H7 (cell line): Measurements from ENCODE around the gene ARHGAP21. TPM values are rescaled to one million over a fixed set of nuclear protein-coding genes. Genes with fewer than 3 reads are reported as not detected.

Experiments used
- DNase-seq: peaks from one replicate; pipeline ENCODE4 v3.0.0; 2012
- H3K27me3 ChIP-seq: 2 replicates; pipeline ENCODE4 v1.6.0; 2011; ENCODE audit warnings: mild to moderate bottlenecking, low read length; ENCODE audit not compliant: control insufficient read depth, insufficient read depth
- H3K36me3 ChIP-seq: replicated peaks from 2 replicates; pipeline ENCODE4 v1.5.1; 2011; ENCODE audit warnings: low read length; ENCODE audit not compliant: control insufficient read depth, insufficient read depth
- H3K4me3 ChIP-seq: 2 replicates; pipeline ENCODE4 v1.5.1; 2011; ENCODE audit warnings: low read depth, mild to moderate bottlenecking, control low read depth, low read length, moderate library complexity; ENCODE audit not compliant: insufficient read depth
- total RNA-seq: library from RNA; depleted of rRNA; stranded (reverse); fragments of >200 nt; shearing (Covaris generic); gene quantifications from 2 replicates; pipeline ENCODE4 v1.2.3, GENCODE V29; 2014

Gene ARHGAP21
- total RNA-seq, 1 experiment from 2014 or later, result 31.5 TPM

DNA sequence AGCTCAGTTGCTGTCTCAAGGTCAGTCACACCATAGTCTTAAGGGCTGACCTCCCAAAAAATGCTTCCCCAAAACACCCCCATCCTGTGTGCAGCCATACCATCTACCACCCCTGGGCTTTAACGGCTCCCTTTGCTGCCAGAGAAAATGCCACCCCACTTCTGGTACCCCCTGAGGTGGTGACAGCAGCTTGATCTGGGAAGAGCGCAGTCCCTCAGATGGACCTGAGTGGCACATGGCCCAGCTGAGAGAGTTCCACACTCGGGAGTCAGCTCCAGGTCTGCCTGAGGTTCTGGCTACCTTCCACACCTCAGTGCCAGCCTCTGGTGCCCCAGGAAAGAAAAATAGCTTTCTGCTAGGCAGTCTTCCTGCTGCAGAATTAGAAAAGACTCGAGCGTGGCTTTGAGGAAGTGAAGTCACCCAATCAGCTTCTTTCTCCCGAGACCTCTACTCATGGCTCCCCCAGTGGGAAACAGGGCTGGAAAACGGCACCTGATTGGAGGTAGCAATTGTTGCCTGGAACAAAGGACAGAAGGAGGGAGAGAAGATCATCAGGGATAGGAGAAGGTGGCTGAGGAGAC, 151.7 kb downstream of the ARHGAP21 start:
- DNase-seq, result no peak
- no peaks in the 10 kb centered on the region for H3K27me3 ChIP-seq

DNA sequence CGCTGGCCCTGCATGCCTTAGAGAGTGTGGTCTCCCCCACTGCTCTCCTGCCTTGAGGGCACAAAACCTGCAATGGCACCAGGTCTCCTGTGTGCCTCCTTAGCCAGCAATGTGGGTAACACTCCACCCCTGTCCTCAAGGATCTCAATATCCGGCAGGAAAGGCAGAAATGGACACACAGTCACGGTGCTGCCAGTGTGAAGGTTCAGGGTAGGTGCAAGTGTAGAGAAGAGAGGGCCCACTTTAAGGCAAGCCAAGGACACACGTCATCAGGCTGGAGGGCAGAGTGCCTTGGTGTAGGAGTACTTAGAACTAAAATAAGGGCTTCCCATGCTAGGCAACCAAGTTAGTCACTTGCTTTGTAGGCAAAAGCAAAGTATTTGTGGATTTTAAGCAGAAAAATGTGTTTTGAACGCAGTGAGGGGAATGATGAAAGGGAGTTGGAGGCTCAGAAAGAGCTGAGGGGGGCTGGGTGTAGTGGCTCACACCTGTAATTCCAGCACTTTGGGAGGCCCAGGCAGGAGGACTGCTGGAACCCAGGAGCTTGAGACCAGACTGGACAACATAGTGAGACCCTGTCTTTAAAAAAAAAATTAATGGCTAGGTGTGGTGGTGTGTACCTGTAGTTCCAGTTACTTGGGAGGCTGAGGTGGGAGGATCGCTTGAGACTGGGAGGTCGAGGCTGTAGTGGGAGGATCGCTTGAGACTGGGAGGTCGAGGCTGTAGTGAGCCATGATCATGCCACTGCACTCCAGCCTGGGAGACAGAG, 152.8 kb downstream of the ARHGAP21 start:
- Histone ChIP-seq H3K4me3 (no peak overlapping the region), H3K36me3 (no peaks in the 10 kb centered on the region), H3K27me3 (no peaks in the 10 kb centered on the region)
- no peak for DNase-seq

More for the DNA sequence above, 151.7 kb downstream of the ARHGAP21 start:
- H3K36me3 ChIP-seq, result no peaks in the 10 kb centered on the region
- H3K4me3 ChIP-seq, result no peak overlapping the region

DNA sequence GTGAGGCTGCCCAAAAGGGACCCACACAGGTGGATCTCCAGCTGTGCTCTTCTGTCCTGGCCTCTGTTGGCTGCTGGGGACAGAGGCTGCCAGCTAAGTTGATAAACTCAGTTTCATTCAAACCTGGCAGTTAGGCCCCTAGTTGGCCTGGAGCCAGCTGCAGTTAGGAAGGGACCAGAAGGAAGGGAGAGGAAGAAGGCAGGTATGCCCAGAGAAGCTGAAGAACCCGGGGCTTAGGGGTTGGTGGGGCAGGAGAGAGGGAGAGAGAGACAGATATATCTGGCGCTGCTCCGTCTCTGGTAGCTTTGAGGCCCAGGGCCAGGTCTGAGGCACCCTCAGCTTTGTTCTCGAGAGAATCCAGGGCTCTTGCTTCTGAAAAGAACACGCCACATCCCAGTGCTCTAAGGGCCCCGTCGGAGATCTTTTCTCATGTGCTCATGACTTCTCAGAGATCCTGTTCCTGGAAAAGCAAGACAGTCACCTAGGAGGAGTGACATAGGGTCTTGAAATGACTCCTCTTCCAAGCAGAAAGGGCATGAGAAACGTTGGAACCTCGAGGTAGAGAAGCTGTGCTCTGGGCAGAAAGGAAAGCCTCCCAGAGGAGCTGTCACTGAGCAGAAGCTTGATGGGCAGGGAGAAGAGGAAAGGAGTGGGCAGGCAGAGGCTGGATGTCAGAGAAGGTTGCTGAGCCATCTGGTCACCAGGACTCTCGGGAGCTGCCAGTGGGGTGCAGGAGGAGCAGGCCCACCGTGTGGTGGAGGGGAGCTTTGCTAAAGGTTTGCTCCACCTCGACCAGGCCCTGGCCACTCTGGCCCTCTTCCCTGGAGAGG, 153.6 kb downstream of the ARHGAP21 start:
- Histone ChIP-seq H3K4me3 (no peak overlapping the region), H3K27me3 (no peaks in the 10 kb centered on the region), H3K36me3 (no peaks in the 10 kb centered on the region)
- no peak for DNase-seq

DNA sequence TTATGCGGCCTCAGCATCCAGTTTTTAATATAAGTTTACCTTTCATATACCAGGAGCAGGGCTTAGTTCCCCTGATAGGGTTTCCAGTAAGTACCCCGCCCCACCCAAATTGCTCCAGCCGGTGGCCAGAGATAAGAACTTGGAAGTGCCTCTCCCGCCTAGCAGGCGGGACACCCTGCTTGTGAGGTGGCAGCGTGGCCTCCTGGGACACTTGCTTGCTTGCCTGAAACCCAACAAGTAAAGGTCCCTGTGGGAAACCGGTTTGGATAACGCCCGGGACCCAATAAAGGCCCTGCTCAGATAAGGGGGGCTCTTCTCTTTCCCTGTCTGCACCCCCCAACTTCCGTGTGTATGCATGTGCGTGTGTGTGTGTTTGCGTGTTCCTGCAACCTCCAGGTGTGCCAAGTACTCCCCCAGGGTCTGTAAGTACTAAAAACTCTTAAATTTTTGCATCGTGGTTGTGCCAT, 154.3 kb downstream of the ARHGAP21 start:
- Histone ChIP-seq H3K27me3 (no peaks in the 10 kb centered on the region), H3K36me3 (no peaks in the 10 kb centered on the region), H3K4me3 (no peak overlapping the region)
- DNase-seq, result no peak

DNA sequence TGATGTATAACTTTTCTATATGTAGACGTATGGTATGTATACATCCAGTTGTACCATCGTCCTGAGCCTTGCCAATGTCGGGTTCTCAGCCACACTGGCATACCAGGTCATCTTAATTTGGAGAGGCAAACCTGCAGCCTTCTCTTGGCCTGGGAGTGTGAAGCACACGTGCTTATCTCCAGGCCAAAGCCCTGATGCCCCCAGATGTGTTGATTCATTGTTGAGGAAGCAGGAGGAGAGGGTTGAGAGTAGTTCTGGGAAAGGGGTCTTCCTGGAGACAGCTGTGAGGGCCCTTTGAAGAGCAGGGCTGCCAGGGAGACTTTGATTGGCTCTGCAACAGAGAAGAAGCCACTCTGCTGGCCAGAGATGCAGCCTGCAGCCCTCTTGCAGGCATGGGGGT, 155.6 kb downstream of the ARHGAP21 start:
- Histone ChIP-seq H3K36me3 (no peaks in the 10 kb centered on the region), H3K27me3 (no peaks in the 10 kb centered on the region), H3K4me3 (no peak overlapping the region)
- no peak for DNase-seq

DNA sequence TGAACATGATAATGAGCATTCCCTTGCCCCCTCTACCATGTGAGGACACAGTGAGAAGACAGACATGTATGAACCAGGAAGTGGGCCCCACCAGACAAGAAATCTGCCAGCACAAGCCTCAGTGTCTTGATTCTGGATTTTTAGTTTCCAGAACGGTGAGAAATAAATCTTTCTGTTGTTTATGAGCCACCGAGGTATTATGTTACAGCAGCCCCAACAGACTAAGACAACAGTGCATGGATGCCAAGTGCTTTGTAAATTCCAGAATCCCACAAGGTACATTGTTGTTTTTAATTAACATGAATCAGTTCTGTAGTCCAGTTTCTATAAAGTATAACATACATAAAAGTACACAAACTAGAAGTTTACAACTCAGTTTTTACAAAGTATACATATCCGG, 162.2 kb downstream of the ARHGAP21 start:
- H3K4me3 ChIP-seq, result no peak overlapping the region
- no peak for DNase-seq
- H3K27me3 ChIP-seq, result no peaks in the 10 kb centered on the region
- no peaks in the 10 kb centered on the region for H3K36me3 ChIP-seq

DNA sequence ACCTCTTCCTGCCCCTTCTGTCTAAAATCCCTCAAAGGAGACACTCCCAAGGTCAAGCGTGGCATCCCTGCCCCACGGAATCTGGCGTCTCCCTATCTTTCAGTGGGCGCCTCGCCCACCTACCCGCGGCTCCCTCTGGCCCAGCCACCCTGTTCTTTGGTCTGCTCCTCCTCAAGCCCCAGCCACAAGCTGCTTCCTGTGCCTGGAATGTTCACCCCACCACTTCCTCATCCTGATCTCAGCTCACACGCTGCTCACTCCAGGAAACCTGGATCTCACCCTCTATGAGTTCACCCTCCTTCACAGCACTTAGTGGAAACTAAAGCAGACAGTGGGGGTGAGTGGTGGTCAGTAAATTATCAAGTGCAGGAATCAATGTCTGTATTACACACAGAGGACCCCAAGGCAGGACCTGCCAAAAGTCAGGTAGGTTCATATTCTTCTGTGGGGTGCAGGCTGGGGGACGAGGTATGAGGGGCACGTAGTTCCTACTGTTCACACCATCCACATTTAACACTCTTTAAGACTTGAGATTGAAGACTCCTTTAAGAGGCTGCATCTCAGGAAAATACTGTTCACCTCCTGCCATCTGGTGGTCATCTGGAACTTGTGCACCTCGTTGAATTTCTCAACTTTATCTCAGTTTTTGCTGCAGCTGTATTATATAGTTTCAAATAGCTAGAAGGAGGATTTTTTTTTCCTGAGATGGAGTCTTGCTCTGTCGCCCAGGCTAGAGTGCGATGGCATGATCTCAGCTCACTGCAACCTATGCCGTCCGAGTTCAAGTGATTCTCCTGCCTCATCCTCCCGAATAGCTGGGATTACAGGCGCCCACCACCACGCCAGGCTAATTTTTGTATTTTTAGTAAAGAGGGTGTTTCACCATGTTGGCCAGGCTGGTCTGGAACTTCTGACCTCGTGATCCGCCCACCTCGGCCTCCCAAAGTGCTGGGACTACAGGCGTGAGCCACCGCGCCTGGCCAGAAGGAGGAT, 166.6 kb downstream of the ARHGAP21 start:
- H3K36me3 ChIP-seq, result no peaks in the 10 kb centered on the region
- peak; percentile 62 for DNase-seq
- H3K4me3 ChIP-seq, result no peak overlapping the region
- no peaks in the 10 kb centered on the region for H3K27me3 ChIP-seq

DNA sequence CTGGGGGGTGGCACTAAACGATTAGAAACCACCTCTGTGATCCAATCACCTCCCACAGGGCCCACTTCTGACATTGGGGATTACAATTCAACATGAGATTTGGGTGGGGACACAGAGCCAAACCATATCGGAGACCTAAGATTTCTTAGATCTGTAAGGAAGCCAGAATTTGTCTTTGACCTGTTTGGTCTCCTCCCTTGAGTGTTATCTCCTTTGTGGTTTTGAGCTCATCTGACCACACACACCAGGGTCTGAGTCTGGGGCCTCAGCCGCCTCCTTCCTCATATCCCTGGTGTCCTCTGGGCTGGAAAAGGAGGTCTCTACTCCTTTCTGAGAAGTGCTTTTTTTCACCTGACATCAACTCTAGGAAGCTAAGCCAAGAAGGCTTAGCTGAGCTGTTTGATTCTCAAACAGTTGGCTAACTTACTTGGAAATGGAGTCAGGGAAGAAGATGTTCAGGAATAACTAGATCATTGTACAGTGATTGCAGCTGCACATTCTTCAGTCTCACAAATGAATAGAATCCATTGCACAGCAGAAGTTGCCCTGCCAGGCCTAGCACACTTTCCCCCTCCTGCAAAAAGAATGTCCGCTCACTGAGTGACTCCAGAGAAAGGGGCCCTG, 167.4 kb downstream of the ARHGAP21 start:
- no peak for DNase-seq
- H3K27me3 ChIP-seq, result no peaks in the 10 kb centered on the region
- H3K4me3 ChIP-seq, result no peak overlapping the region
- H3K36me3 ChIP-seq, result no peaks in the 10 kb centered on the region

DNA sequence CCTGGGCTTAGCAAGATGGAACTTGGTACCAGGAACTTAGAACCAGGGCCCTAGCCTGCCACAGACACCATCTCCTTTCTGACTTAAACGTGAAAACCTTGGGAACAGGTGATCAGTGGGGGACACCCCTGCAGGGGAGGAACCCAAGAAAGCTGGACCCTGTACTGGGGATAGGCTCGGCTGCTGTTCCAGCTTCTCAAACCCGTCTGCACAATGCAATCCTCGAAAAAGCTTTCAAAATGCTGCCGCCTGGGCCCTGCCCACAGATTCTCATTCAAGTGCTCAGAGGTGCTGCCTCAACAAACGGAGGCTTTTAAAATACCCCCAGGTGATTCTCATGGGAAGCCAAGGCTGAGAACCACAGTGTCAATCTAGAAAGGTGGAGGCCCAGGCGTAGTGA, 169.7 kb downstream of the ARHGAP21 start:
- DNase-seq, result no peak
- H3K27me3 ChIP-seq, result no peaks in the 10 kb centered on the region
- H3K4me3 ChIP-seq, result no peak overlapping the region
- H3K36me3 ChIP-seq, result no peaks in the 10 kb centered on the region

DNA sequence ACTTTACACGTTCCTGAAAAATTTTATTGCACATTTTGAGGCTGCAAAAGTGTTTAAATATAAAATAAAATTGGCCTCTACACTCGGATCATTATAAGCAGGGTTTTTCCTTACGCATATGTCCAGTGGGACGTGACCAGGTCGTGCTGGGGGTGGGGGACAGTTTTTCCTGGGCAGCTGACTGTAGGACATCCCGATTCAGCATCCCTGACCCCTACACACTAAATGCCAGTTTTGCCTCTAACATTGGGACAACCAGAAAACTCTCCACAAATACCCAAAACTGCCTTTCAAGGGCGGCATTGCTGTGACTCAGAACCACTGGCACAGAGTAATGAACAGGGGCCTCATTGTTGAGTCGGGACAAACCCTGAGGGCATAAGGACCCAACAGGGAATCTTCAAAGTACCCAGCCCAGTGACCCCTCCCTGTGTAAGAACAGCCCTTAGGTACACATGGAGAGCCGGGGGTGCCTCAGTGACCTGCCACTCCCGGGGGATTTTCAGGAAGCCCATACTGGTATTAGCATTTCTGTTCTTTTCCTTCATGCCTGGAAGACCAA, 170.6 kb downstream of the ARHGAP21 start:
- H3K4me3 ChIP-seq, result no peak overlapping the region

DNA sequence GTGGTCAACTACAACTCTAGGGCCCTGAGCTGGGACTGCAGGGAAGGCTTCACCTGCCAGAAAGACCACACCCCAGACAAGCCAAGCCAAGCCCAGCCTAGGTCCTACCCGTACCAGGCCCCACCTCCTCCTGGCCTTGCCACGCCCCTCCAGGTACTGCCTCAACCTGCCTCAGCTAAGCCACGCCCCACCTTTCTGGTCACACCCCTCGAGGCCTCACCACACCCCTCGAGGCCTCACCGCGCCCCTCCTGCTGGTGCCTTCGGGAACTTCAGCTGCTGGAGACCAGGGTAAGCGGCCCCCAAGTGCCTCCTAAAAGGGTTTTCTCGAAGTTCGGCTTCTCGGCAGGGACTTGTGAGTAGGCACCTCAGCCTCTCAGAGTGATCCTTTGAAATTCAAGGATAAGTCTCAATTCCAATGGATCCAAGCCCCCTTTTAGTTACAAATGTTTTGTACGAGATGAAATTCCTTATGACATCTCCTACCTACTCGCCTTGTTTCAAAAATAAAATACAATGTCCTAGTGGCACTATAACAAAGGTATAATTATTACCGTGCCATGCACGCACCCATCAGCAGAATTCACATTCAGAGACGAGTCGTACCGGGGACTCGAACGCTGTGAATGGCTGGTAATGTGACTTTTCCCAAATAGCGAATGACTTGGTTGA, 171.2 kb downstream of the ARHGAP21 start:
- DNase-seq, result peak; percentile 93

More for the DNA sequence above, 170.6 kb downstream of the ARHGAP21 start:
- Histone ChIP-seq H3K27me3 (no peaks in the 10 kb centered on the region), H3K36me3 (no peaks in the 10 kb centered on the region)
- no peak for DNase-seq

DNA sequence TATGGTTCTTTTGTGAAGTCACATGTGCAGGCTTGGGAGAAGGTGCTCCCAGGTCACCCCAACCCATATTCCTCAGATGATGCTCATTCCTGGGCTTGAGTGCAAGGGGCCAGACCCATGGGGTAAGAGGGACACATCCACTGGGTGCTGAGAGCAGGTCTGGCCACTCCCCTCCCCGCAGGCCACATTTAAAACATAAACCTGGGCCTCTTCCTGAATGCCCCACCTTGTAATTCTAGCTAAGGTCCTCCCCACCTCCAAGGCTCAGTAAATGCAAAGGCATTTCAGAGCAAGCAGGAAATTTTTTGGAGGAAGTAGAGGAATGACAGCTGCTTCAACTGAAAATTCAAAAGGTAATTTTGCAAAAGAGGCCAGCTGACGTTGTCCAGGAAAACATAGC, 172.5 kb downstream of the ARHGAP21 start:
- Histone ChIP-seq H3K4me3 (no peak overlapping the region), H3K27me3 (no peaks in the 10 kb centered on the region), H3K36me3 (no peaks in the 10 kb centered on the region)
- no peak for DNase-seq

More for the DNA sequence above, 171.2 kb downstream of the ARHGAP21 start:
- Histone ChIP-seq H3K27me3 (no peaks in the 10 kb centered on the region), H3K36me3 (no peaks in the 10 kb centered on the region), H3K4me3 (no peak overlapping the region)

DNA sequence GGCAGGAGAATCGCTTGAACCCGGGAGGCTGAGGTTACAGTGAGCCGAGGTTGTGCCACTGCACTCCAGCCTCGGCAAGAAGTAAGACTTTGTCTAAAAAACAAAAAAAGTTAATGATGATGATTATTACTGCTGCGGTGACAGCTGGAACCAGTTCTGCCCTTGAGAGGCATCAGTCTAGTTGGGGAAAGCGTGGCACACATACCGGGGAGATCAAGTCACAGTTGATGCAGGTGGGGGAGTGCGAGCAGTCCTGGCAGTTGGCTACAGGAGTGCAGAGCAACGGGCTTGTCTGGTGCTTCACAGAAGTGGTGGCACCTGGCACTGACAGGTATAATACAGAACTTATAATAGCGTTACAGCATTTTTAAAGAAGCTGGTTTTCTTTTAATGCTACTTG, 173.0 kb downstream of the ARHGAP21 start:
- no peaks in the 10 kb centered on the region for H3K27me3 ChIP-seq
- DNase-seq, result no peak
- no peak overlapping the region for H3K4me3 ChIP-seq
- no peaks in the 10 kb centered on the region for H3K36me3 ChIP-seq
